WTC11 (cell line): Measurements from ENCODE around the gene CRACDL. TPM values are rescaled to one million over a fixed set of nuclear protein-coding genes. Genes with fewer than 3 reads are reported as not detected.
"Not testable (repeated sequence)": the region's sequence is repeated elsewhere in the genome, so short reads cannot be mapped to it uniquely, and the experiment has no call there.

Source experiments
- ATAC-seq: fragments of 200-7000 bp; cut with Tn5 transposase; 2 replicates; pipeline ENCODE4 v1.10.0; 2021; ENCODE audit warnings: mild to moderate bottlenecking, moderate library complexity
- CTCF ChIA-PET: fragments of 300-600 bp; sonication (Branson Sonifier 250); formaldehyde crosslinking; loops from one replicate; lab custom pipeline; 2021; ENCODE audit warnings: antibody characterized with exemption; lab: Charles Lee
- POLR2A ChIA-PET: fragments of 350-600 bp; sonication (Branson Sonifier 250); formaldehyde crosslinking; loops from one replicate; lab custom pipeline; 2021; ENCODE audit warnings: antibody characterized with exemption; lab: Charles Lee
- DNase-seq: peaks from one replicate; pipeline ENCODE4 v3.0.0; 2021; ENCODE audit warnings: low spot score
- H3K27ac Mint-ChIP-seq: 2 replicates; pipeline ENCODE4 v1.8.0; 2021; ENCODE audit warnings: mixed read lengths
- H3K27me3 Mint-ChIP-seq: 2 replicates; pipeline ENCODE4 v1.8.0; 2021; ENCODE audit warnings: low read depth, mild to moderate bottlenecking, moderate library complexity, mixed read lengths
- H3K36me3 Mint-ChIP-seq: 2 replicates; pipeline ENCODE4 v1.8.0; 2021; ENCODE audit warnings: mixed read lengths
- H3K4me1 Mint-ChIP-seq: 2 replicates; pipeline ENCODE4 v1.8.0; 2022; ENCODE audit warnings: mixed read lengths
- H3K4me3 Mint-ChIP-seq: 2 replicates; pipeline ENCODE4 v1.8.0; 2021; ENCODE audit warnings: mild to moderate bottlenecking, moderate library complexity, mixed read lengths
- H3K9me3 Mint-ChIP-seq: 2 replicates; pipeline ENCODE4 v1.8.0; 2021; ENCODE audit warnings: mixed read lengths
- AFF4 ChIP-seq: sonication (generic); formaldehyde crosslinking; IDR thresholded peaks from 2 replicates; pipeline ENCODE4 v1.8.1; 2023; ENCODE audit warnings: mild to moderate bottlenecking, missing genetic modification reagents, borderline replicate concordance
- ATF6 ChIP-seq: sonication (generic); formaldehyde crosslinking; IDR thresholded peaks from 2 replicates; pipeline ENCODE4 v1.8.1; 2023; ENCODE audit warnings: mild to moderate bottlenecking, missing genetic modification reagents
- CREB1 ChIP-seq: sonication (generic); formaldehyde crosslinking; IDR thresholded peaks from 2 replicates; pipeline ENCODE4 v1.8.0; 2023; ENCODE audit warnings: mild to moderate bottlenecking, missing genetic modification reagents
- GRHL2 ChIP-seq: fragments of 250-450 bp; sonication (Bioruptor Pico); IDR thresholded peaks from 2 replicates; pipeline ENCODE4 v1.8.0; 2022; ENCODE audit warnings: mild to moderate bottlenecking, moderate library complexity; ENCODE audit not compliant: insufficient replicate concordance, severe bottlenecking
- HMGA2 ChIP-seq: fragments of 250-450 bp; sonication (Bioruptor Pico); IDR thresholded peaks from 2 replicates; pipeline ENCODE4 v1.4.0; 2021; ENCODE audit warnings: mild to moderate bottlenecking, moderate library complexity
- IRF1 ChIP-seq: sonication (generic); formaldehyde crosslinking; IDR thresholded peaks from 2 replicates; pipeline ENCODE4 v1.8.0; 2023; ENCODE audit warnings: missing genetic modification reagents
- NFATC4 ChIP-seq: fragments of 250-450 bp; sonication (Bioruptor Pico); IDR thresholded peaks from 2 replicates; pipeline ENCODE4 v1.9.0; 2021; ENCODE audit warnings: mild to moderate bottlenecking
- PREB ChIP-seq: sonication (generic); formaldehyde crosslinking; IDR thresholded peaks from 2 replicates; pipeline ENCODE4 v1.8.1; 2022; ENCODE audit warnings: mild to moderate bottlenecking, missing genetic modification reagents, moderate library complexity, borderline replicate concordance
- USF2 ChIP-seq: sonication (generic); formaldehyde crosslinking; IDR thresholded peaks from 2 replicates; pipeline ENCODE4 v1.8.1; 2023; ENCODE audit warnings: mild to moderate bottlenecking, missing genetic modification reagents, moderate library complexity
- ZNF121 ChIP-seq: sonication (generic); formaldehyde crosslinking; IDR thresholded peaks from 2 replicates; pipeline ENCODE4 v1.8.0; 2023; ENCODE audit warnings: missing genetic modification reagents
- ZNF138 ChIP-seq: sonication (generic); formaldehyde crosslinking; conservative IDR thresholded peaks from 2 replicates; pipeline ENCODE4 v1.8.1; 2022; ENCODE audit warnings: mild to moderate bottlenecking, moderate library complexity, missing genetic modification reagents
- ZNF396 ChIP-seq: fragments of 250-450 bp; sonication (Bioruptor Pico); IDR thresholded peaks from 2 replicates; pipeline ENCODE4 v1.8.0; 2021; ENCODE audit warnings: mild to moderate bottlenecking, moderate library complexity, borderline replicate concordance
- ZNF416 ChIP-seq: fragments of 250-450 bp; sonication (Bioruptor Pico); IDR thresholded peaks from 2 replicates; pipeline ENCODE4 v1.9.0; 2021; ENCODE audit warnings: mild to moderate bottlenecking, inconsistent platforms
- ZNF425 ChIP-seq: fragments of 250-450 bp; sonication (Bioruptor Pico); conservative IDR thresholded peaks from 2 replicates; pipeline ENCODE4 v1.9.0; 2021; ENCODE audit warnings: mild to moderate bottlenecking
- ZNF512 ChIP-seq: sonication (generic); formaldehyde crosslinking; IDR thresholded peaks from 2 replicates; pipeline ENCODE4 v1.8.1; 2022; ENCODE audit warnings: missing genetic modification reagents, borderline replicate concordance
- total RNA-seq: library from RNA; stranded (reverse); gene quantifications from 3 replicates; pipeline ENCODE4 v1.2.3, GENCODE V29; 2021

Gene CRACDL
- total RNA-seq, 1 experiment from 2014 or later: 0.72 TPM

GRCh38 chr2:98901291-98901690, 34.7 kb downstream of the CRACDL start:
- ChIA-PET CTCF (no interaction called here), POLR2A (no interaction called here)
- Mint-ChIP-seq H3K27ac (no peak overlapping the region), H3K4me1 (peaks cover 16% of the 10 kb centered on the region), H3K4me3 (no peak overlapping the region), H3K27me3 (peaks cover 2% of the 10 kb centered on the region; the same call in 1 of the 2 replicates), H3K9me3 (peaks cover 5% of the 10 kb centered on the region), H3K36me3 (no peaks in the 10 kb centered on the region)
- no peak for ATAC-seq
- DNase-seq: no peak
- TF ChIP-seq ZNF416 (CRISPR knock-in tag): no peak
- TF ChIP-seq ZNF121 (CRISPR knock-in tag): no peak
- no peak for TF ChIP-seq NFATC4 (CRISPR knock-in tag)
- no peak for TF ChIP-seq CREB1
- TF ChIP-seq ZNF425 (CRISPR knock-in tag): no peak
- no peak for TF ChIP-seq ZNF138 (CRISPR knock-in tag)
- TF ChIP-seq AFF4 (CRISPR knock-in tag): no peak
- TF ChIP-seq USF2 (CRISPR knock-in tag): no peak
- no peak for TF ChIP-seq ZNF396 (CRISPR knock-in tag)
- no peak for TF ChIP-seq PREB (CRISPR knock-in tag)
- TF ChIP-seq GRHL2 (CRISPR knock-in tag): no peak
- TF ChIP-seq HMGA2: no peak
- no peak for TF ChIP-seq IRF1

- ChIA-PET CTCF (no interaction called here), POLR2A (no interaction called here)
- TF ChIP-seq ZNF512 (CRISPR knock-in tag) (no peak), ATF6 (CRISPR knock-in tag) (no peak)
- Mint-ChIP-seq H3K27me3 (peaks cover 2% of the 10 kb centered on the region; the same call in 1 of the 2 replicates), H3K36me3 (no peaks in the 10 kb centered on the region), H3K27ac (no peak overlapping the region), H3K4me3 (no peak overlapping the region), H3K4me1 (peaks cover 16% of the 10 kb centered on the region), H3K9me3 (peaks cover 5% of the 10 kb centered on the region)
- ATAC-seq (no peak), DNase-seq (no peak)
Measured at GRCh38 chr2:98900721-98901120, 35.3 kb downstream of the CRACDL start.

GRCh38 chr2:98899703-98900078, 36.3 kb downstream of the CRACDL start:
- H3K4me3 Mint-ChIP-seq, ATAC-seq, H3K9me3 Mint-ChIP-seq, H3K36me3 Mint-ChIP-seq, DNase-seq, POLR2A ChIA-PET, CTCF ChIA-PET, H3K27me3 Mint-ChIP-seq, H3K27ac Mint-ChIP-seq: not testable (repeated sequence)
- H3K4me1 Mint-ChIP-seq: peaks cover 11% of the 10 kb centered on the region
